Astrocyte (in vitro differentiated cells and primary cell): ENCODE measurements around the gene RPL26. TPM values are rescaled to one million over a fixed set of nuclear protein-coding genes. Genes with fewer than 3 reads are reported as not detected.
A peak's percentile ranks its signal among the peaks of the same experiment; 100 is the strongest.

Experiments used
- DNase-seq: peaks from one replicate; pipeline ENCODE4 v3.0.0-alpha.2; 2010; ENCODE audit warnings: low read depth
- FAIRE-seq: peaks from 2 replicates; lab custom pipeline; 2011; peaks lifted over from hg19 to GRCh38; lab: Jason Lieb, UNC
- H2AFZ ChIP-seq: 2 replicates; pipeline ENCODE4 v1.6.0; 2012; ENCODE audit warnings: low read depth, low read length, inconsistent platforms
- H3K27ac ChIP-seq: 2 replicates; pipeline ENCODE4 v1.5.1; 2011; ENCODE audit warnings: low read depth, low read length, inconsistent platforms
- H3K27me3 ChIP-seq: 2 replicates; pipeline ENCODE4 v1.6.0; 2011; ENCODE audit warnings: low read length, inconsistent platforms; ENCODE audit not compliant: insufficient read depth
- H3K36me3 ChIP-seq: 2 replicates; pipeline ENCODE4 v1.5.1; 2011; ENCODE audit warnings: low read length, inconsistent platforms; ENCODE audit not compliant: insufficient read depth
- H3K4me1 ChIP-seq: 2 replicates; pipeline ENCODE4 v1.5.1; 2011; ENCODE audit warnings: low read length, inconsistent platforms; ENCODE audit not compliant: insufficient read depth
- H3K4me2 ChIP-seq: 2 replicates; pipeline ENCODE4 v1.6.0; 2012; ENCODE audit warnings: low read length, inconsistent platforms
- H3K4me3 ChIP-seq: 2 replicates; pipeline ENCODE4 v1.5.1; 2011; ENCODE audit warnings: low read depth, mild to moderate bottlenecking, low read length, inconsistent platforms; ENCODE audit not compliant: insufficient read depth
- H3K79me2 ChIP-seq: 2 replicates; pipeline ENCODE4 v1.6.0; 2012; ENCODE audit warnings: mild to moderate bottlenecking, low read length, inconsistent platforms; ENCODE audit not compliant: insufficient read depth
- H3K9ac ChIP-seq: 2 replicates; pipeline ENCODE4 v1.6.0; 2012; ENCODE audit warnings: mild to moderate bottlenecking, low read length, inconsistent platforms
- H3K9me3 ChIP-seq: 2 replicates; pipeline ENCODE4 v1.5.1; 2012; ENCODE audit warnings: low read depth, mild to moderate bottlenecking, low read length, inconsistent platforms; ENCODE audit not compliant: insufficient read depth
- H4K20me1 ChIP-seq: 2 replicates; pipeline ENCODE4 v1.6.0; 2012; ENCODE audit warnings: low read length, inconsistent platforms; ENCODE audit not compliant: insufficient read depth
- H3K27ac Mint-ChIP-seq: one replicate; pipeline ENCODE4 v1.8.0; 2021; ENCODE audit warnings: mild to moderate bottlenecking, mixed read lengths; ENCODE audit not compliant: unreplicated experiment
- H3K27me3 Mint-ChIP-seq: one replicate; pipeline ENCODE4 v1.8.0; 2021; ENCODE audit warnings: low read depth, mixed read lengths; ENCODE audit not compliant: unreplicated experiment
- H3K36me3 Mint-ChIP-seq: one replicate; pipeline ENCODE4 v1.8.0; 2021; ENCODE audit warnings: low read depth, mixed read lengths; ENCODE audit not compliant: unreplicated experiment
- H3K4me1 Mint-ChIP-seq: one replicate; pipeline ENCODE4 v1.8.0; 2021; ENCODE audit warnings: low read depth, mixed read lengths; ENCODE audit not compliant: unreplicated experiment
- H3K4me3 Mint-ChIP-seq: one replicate; pipeline ENCODE4 v1.8.0; 2021; ENCODE audit warnings: mild to moderate bottlenecking, moderate library complexity, mixed read lengths; ENCODE audit not compliant: unreplicated experiment
- H3K9me3 Mint-ChIP-seq: one replicate; pipeline ENCODE4 v1.8.0; 2021; ENCODE audit warnings: mild to moderate bottlenecking, mixed read lengths; ENCODE audit not compliant: unreplicated experiment
- EZH2 ChIP-seq: IDR thresholded peaks from 2 replicates; pipeline ENCODE4 v1.6.1; 2012; ENCODE audit warnings: mild to moderate bottlenecking, low read length, inconsistent platforms; ENCODE audit not compliant: insufficient read depth
- total RNA-seq: library from RNA; stranded (reverse); gene quantifications from 2 replicates; pipeline ENCODE4 v1.2.1, GENCODE V29; 2021
- TF ChIP-seq, protein P1 (sequence below): IDR thresholded peaks from 2 replicates; pipeline ENCODE4 v1.5.1; 2011; ENCODE audit warnings: low read depth, mild to moderate bottlenecking, inconsistent platforms, low read length, moderate library complexity; ENCODE audit not compliant: insufficient read depth

The RPL26 gene
- total RNA-seq, 1 donor from 2014 or later, result 1,342 TPM

- Mint-ChIP-seq H3K9me3 (peaks cover 3% of the 10 kb centered on the region), H3K27ac (no peak overlapping the region), H3K4me3 (no peak overlapping the region), H3K27me3 (peaks cover 23% of the 10 kb centered on the region), H3K36me3 (no peaks in the 10 kb centered on the region), H3K4me1 (peaks cover 4% of the 10 kb centered on the region)
- no peak overlapping the region for H3K9ac ChIP-seq
- DNase-seq (no peak), FAIRE-seq (no peak)
- peaks cover 14% of the 10 kb centered on the region for H3K27me3 ChIP-seq
- no peak overlapping the region for H3K4me2 ChIP-seq
- no peaks in the 10 kb centered on the region for H4K20me1 ChIP-seq
- no peak overlapping the region for H3K4me3 ChIP-seq
- H3K27ac ChIP-seq, result no peak overlapping the region
- no peaks in the 10 kb centered on the region for H3K4me1 ChIP-seq
- no peaks in the 10 kb centered on the region for H3K9me3 ChIP-seq
- no peak overlapping the region for H2AFZ ChIP-seq
- H3K36me3 ChIP-seq, result no peaks in the 10 kb centered on the region
- no peak for TF ChIP-seq EZH2
- TF ChIP-seq, protein P1, sequence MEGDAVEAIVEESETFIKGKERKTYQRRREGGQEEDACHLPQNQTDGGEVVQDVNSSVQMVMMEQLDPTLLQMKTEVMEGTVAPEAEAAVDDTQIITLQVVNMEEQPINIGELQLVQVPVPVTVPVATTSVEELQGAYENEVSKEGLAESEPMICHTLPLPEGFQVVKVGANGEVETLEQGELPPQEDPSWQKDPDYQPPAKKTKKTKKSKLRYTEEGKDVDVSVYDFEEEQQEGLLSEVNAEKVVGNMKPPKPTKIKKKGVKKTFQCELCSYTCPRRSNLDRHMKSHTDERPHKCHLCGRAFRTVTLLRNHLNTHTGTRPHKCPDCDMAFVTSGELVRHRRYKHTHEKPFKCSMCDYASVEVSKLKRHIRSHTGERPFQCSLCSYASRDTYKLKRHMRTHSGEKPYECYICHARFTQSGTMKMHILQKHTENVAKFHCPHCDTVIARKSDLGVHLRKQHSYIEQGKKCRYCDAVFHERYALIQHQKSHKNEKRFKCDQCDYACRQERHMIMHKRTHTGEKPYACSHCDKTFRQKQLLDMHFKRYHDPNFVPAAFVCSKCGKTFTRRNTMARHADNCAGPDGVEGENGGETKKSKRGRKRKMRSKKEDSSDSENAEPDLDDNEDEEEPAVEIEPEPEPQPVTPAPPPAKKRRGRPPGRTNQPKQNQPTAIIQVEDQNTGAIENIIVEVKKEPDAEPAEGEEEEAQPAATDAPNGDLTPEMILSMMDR, result no peak
- no peaks in the 10 kb centered on the region for H3K79me2 ChIP-seq
These were observed 36.9 kb downstream of the RPL26 start for GRCh38 chr17:8345951-8346665.

- Mint-ChIP-seq H3K36me3 (no peaks in the 10 kb centered on the region), H3K27me3 (peaks cover 23% of the 10 kb centered on the region), H3K9me3 (peaks cover 3% of the 10 kb centered on the region), H3K4me1 (peaks cover 4% of the 10 kb centered on the region), H3K4me3 (no peak overlapping the region), H3K27ac (no peak overlapping the region)
- H3K9me3 ChIP-seq, result no peaks in the 10 kb centered on the region
- no peak overlapping the region for H3K9ac ChIP-seq
- H3K79me2 ChIP-seq, result no peaks in the 10 kb centered on the region
- no peaks in the 10 kb centered on the region for H4K20me1 ChIP-seq
- no peak overlapping the region for H3K4me2 ChIP-seq
- no peak for FAIRE-seq
- H3K27me3 ChIP-seq, result peaks cover 14% of the 10 kb centered on the region
- no peak overlapping the region for H3K4me3 ChIP-seq
- H2AFZ ChIP-seq, result no peak overlapping the region
- H3K4me1 ChIP-seq, result no peaks in the 10 kb centered on the region
- H3K27ac ChIP-seq, result no peak overlapping the region
- no peaks in the 10 kb centered on the region for H3K36me3 ChIP-seq
- DNase-seq, result no peak
- TF ChIP-seq EZH2, result no peak
- TF ChIP-seq, protein P1, result no peak
These were observed 37.8 kb downstream of the RPL26 start for GRCh38 chr17:8345052-8345690.

GRCh38 chr17:8341456-8341855 is 41.5 kb downstream of the RPL26 start:
- H3K27ac Mint-ChIP-seq, result peak overlapping the region; percentile 16
- Histone ChIP-seq H3K9me3 (no peaks in the 10 kb centered on the region), H3K9ac (no peak overlapping the region), H3K79me2 (no peaks in the 10 kb centered on the region), H3K27ac (no peak overlapping the region), H4K20me1 (no peaks in the 10 kb centered on the region), H3K4me1 (no peaks in the 10 kb centered on the region), H3K4me3 (no peak overlapping the region), H3K36me3 (no peaks in the 10 kb centered on the region), H3K4me2 (no peak overlapping the region), H2AFZ (no peak overlapping the region), H3K27me3 (peaks cover 25% of the 10 kb centered on the region)
- peaks cover 28% of the 10 kb centered on the region for H3K27me3 Mint-ChIP-seq
- peaks cover under 1% of the 10 kb centered on the region for H3K9me3 Mint-ChIP-seq
- DNase-seq, result no peak
- peaks cover 2% of the 10 kb centered on the region for H3K36me3 Mint-ChIP-seq
- FAIRE-seq, result no peak
- H3K4me3 Mint-ChIP-seq, result no peak overlapping the region
- H3K4me1 Mint-ChIP-seq, result peaks cover 4% of the 10 kb centered on the region
- TF ChIP-seq EZH2, result no peak
- TF ChIP-seq, protein P1, result no peak
